Vagina (tissue), 2 donors: ENCODE results near the gene IL19.

ENCODE experiments used
- POLR2A ChIP-seq, 2 donors: fragments of 450-650 bp; IDR thresholded peaks; one replicate each; pipeline ENCODE4 v1.6.1; 2017; ENCODE audit warnings: antibody characterized with exemption in 2 of 2, mild to moderate bottlenecking in 2 of 2, moderate library complexity in 2 of 2
- POLR2AphosphoS5 ChIP-seq, 2 donors: sonication (generic); formaldehyde crosslinking; IDR thresholded peaks; one replicate each; pipeline ENCODE4 v1.9.0; 2017; ENCODE audit warnings: antibody characterized with exemption in 2 of 2, mild to moderate bottlenecking in 2 of 2, low read depth in 1 of 2; ENCODE audit not compliant: insufficient read depth in 1 of 2
- TF ChIP-seq, protein P1 (sequence below), 3 experiments: fragments of 450-650 bp in 2 of 3; fragments of 200-600 bp in 1 of 3; sonication (generic) in 1 of 3; IDR thresholded peaks; one replicate each; pipeline ENCODE4 v1.5.1; 2017 to 2019; ENCODE audit warnings: antibody characterized with exemption in 3 of 3, mild to moderate bottlenecking in 2 of 3, moderate library complexity in 2 of 3

DNA sequence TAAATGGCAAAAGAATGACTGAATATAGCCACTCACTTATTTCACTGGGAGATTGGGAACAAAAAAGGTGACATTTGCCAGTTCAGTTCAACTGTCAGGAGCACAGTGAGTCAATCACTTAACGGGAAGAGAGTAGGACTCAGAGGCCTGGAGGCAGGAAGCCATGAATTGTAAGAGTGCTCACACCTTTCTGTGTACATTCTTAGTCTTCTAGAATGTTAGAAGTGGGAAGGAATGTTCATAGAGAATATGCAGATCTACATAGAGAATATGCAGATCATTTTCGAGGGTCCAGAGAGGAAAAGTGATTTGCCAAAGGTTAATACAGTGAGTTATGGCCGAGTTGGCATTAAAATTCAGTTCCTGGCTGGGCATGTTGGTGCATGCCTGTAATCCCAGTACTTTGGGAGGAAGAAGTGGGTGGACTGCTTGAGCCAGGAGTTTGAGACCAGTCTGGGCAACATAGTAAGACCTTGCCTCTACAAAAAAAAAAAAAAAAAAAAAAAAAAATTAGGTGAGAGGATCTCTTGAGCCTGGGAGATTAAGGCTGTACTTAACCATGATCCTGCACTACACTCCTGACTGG is 103.1 kb downstream of the IL19 start:
- TF ChIP-seq POLR2A (IDR thresholded peaks at IDR 0.05) = no peak
- TF ChIP-seq, protein P1, sequence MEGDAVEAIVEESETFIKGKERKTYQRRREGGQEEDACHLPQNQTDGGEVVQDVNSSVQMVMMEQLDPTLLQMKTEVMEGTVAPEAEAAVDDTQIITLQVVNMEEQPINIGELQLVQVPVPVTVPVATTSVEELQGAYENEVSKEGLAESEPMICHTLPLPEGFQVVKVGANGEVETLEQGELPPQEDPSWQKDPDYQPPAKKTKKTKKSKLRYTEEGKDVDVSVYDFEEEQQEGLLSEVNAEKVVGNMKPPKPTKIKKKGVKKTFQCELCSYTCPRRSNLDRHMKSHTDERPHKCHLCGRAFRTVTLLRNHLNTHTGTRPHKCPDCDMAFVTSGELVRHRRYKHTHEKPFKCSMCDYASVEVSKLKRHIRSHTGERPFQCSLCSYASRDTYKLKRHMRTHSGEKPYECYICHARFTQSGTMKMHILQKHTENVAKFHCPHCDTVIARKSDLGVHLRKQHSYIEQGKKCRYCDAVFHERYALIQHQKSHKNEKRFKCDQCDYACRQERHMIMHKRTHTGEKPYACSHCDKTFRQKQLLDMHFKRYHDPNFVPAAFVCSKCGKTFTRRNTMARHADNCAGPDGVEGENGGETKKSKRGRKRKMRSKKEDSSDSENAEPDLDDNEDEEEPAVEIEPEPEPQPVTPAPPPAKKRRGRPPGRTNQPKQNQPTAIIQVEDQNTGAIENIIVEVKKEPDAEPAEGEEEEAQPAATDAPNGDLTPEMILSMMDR (IDR thresholded peaks at IDR 0.05) = no peak
- TF ChIP-seq POLR2AphosphoS5 (IDR thresholded peaks at IDR 0.05; ENCODE audit: insufficient read depth in 1 of 2, low read depth in 1 of 2) = no peak
